Epithelial cell of prostate (primary cell): ENCODE results near the gene PHLDA1.

Experiments
- DNase-seq: peaks from one replicate; pipeline ENCODE4 v3.0.0-alpha.2; 2011; ENCODE audit warnings: low read depth, low spot score
- H3K27ac ChIP-seq: fragments of 450-650 bp; 2 replicates; pipeline ENCODE4 v1.5.1; 2017; ENCODE audit warnings: mild to moderate bottlenecking

The PHLDA1 gene

DNA sequence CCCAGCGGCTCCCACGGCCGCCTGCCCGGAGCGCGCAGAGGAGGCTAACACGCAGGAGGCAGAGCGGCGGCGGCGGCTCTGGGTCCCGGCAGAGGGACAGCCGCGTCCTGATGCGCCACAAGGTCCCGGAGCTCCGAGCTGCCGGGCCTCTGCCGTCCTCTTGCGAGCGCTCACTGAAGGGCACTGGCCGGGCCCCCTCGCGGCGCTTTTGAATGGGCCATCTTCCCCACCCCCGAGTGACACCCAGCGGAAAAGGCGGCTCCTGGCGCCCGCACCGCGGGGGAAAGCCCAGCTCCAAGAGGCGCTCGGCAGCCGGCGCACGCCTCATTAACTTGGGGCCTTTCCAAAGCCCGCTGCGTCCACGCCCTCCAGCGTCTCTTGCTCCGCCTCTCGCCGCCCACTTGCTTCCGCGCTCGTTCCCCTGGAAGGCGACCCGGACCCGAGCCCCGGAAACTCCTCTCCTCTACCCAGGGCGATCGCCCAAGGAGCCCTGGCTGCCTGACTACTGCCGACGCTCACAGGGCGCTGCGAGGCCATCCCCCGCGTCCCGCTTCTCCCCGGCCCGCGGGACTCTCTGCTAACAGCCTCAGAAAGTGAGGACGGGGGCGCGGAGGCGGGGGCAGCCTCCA, at the start of gene PHLDA1:
Gene PHLDA1, minus strand, starts transcription at position 363 of the 629 bp plus-strand sequence.
- H3K27ac ChIP-seq: peak within 1 kb of the TSS; percentile 100
- DNase-seq: peak; percentile 83

DNA sequence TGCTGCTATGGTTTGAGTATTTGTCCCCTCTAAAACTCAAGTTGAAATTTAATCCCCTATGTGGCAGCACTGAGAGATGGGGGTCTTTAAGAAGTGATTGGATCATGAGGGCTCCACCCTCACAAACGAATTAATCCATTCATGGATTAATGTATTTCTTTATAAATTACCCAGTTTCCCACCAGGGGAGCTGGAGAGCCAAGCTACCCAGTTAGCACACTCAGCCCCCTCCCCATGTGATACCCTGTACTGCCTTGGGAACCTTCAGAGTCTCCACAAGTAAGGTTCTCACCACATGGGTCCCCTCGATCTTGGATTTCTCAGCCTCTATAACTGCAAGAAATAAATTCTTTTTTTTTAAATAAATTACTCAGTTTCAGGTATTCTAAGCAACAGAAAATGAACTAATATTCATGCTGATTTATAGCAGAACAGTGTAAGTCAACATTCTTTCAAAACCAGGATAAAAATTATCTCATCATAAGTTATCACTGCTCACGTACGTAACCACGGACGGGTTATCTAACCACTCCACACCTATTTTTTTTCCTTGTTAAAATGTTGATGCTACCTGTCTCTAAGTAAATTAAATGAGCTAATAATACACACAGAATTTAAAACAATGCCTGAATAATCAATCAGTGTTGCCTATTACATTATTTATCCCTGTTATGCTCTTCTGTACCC, 49.3 kb upstream of the PHLDA1 start:
- H3K27ac ChIP-seq: no peak overlapping the region
- DNase-seq: no peak

DNA sequence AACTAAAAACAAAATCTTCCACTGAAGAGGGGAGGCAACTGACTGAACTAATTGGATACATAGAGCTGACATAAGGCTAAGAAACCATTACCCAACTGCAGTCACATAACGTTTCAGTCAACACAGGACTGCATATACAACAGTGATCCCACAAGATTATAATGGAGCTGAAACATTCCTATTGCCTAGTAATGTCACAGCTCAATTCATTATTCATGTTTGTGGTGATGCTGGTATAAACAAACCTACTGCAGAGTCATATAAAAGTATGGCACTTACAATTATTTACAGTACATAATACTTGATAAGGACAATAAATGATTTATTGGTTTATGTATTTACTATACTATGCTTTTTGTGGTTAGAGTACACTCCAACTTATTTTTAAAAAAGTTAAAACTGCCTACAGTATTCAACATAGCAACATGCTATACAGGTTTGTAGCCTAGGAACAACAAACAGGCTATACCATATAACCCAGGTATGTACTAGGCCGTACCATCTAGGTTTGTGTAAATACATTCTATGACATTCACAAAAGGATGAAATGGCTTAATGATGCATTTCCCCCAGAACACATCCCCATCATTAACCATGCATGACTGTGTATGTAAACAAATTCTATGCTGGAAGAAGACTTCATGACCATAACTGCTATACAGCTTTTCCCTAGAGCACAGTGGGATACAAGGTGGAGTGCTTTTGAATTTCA, 48.6 kb upstream of the PHLDA1 start:
- no peak overlapping the region for H3K27ac ChIP-seq
- no peak for DNase-seq

DNA sequence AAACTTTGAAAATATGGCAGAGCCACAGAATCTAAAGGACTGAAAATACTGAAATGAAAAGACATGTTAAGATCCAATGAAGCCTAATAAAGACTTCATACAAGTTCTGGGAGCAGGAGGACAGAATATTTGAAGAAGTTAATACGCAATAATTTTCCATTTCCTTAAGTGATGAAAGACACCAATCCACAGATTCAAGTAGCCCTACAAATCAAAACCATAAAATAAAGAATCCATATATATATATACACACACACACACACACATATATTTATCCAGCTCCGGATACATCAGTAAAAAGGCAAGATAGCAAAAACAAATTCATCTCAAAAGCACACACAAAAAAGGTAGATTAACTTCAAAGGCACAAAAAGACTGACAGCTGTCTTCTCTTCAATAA, 47.2 kb upstream of the PHLDA1 start:
- no peak for DNase-seq
- no peak overlapping the region for H3K27ac ChIP-seq

DNA sequence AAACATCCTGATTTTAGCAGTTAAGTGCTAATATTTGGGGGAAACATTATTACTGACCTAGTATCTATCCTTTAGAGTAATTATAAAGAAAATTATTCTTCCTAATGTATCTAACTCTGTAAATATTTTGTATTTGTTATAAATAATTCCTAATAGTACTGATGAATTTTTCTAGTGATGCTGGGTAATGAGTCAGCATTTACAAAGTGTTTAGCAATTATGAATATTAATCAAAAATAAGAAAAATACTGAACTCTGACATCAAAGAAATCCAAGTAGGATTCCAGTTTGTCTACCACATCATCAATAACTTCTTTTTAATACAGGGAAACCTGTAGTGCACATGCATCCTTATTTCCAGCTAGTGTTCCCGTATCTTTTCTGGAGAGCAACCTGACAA, 43.9 kb upstream of the PHLDA1 start:
- DNase-seq: no peak

DNA sequence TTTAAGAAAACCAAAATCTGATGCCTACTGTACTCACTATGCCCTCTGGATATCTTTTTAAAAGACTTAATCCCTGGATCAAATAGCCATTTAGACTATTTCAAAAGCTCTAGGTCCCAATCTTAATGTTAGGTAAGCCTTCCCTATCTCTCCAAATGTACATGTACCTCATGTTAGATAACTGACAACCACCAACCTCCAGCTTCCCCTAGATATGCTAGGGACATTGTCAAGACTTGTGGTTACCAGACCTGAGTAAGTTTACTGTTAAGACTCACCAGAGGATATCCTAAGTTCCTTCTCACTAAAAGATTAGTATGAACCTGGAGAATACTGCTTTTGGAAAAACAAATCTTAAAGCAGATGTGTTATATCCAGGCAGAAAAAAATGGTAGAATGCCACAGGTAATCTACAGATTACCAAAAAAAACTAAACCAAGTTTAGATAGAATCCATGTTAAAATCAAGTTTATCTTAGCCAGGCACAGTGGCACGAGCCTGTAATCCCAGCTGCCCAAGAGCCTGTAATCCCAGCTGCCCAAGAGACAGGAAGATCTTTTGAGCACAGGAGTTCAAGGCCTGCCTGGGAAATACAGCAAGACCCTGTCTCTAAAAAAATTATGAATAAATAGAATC, 43.2 kb upstream of the PHLDA1 start:
- no peak overlapping the region for H3K27ac ChIP-seq
- no peak for DNase-seq

More for the DNA sequence above, 43.9 kb upstream of the PHLDA1 start:
- H3K27ac ChIP-seq: no peak overlapping the region

DNA sequence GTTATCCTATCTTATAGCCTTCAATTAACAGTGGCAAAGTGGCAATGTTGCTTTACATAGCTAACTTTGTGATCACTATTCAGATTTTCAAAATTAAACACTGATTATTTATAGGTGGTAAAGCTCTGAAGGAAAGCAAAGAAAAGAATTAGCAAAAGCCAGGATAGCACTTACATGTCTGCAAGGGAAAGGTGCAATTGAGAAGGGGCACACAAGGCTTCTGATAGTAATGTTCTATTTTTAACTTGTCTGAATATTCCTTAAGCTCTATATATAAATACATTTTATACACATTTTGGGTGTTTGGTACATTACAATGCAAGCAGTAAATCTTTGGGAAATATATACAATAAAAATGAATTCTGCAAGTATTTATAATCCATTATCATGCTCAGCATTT, 42.0 kb upstream of the PHLDA1 start:
- H3K27ac ChIP-seq: no peak overlapping the region
- no peak for DNase-seq

DNA sequence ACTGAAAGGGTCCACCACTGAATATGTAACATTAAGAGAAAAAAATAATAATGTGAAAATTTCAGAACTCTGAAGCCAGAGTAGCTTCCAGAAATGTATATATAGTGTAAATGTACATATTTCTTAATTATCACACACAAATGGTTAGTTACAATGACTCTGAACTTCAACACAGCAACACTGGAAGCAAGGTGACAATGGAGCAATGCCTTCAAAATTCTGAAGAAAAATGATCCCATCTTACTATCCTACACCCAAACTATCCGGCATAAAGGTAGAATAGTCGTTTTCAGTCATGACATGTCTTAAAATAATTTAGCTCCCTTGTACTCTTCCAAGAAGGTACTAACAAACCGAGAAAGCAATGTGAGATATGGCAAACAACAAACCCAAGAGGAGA, 41.0 kb upstream of the PHLDA1 start:
- DNase-seq: no peak
- H3K27ac ChIP-seq: no peak overlapping the region

DNA sequence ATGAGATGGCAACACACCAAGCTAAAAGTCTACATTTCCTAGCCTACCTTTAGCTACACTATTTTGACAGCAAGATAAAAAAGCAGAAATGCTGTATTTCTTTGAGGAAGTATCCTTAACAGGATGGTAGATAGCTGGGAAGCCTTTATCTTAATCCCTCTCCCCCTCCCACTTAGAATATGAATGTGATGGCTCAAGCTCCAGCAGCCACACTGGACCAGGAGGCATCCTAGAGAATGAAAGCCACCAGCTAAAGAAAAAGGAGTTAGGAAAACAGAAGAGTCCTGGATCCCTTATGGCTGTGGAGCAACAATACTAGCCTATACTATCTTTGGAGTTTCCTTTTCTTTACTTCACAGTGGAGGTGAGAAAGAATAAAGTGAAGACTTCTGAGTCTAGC, 37.8 kb upstream of the PHLDA1 start:
- DNase-seq: no peak
- H3K27ac ChIP-seq: no peak overlapping the region

DNA sequence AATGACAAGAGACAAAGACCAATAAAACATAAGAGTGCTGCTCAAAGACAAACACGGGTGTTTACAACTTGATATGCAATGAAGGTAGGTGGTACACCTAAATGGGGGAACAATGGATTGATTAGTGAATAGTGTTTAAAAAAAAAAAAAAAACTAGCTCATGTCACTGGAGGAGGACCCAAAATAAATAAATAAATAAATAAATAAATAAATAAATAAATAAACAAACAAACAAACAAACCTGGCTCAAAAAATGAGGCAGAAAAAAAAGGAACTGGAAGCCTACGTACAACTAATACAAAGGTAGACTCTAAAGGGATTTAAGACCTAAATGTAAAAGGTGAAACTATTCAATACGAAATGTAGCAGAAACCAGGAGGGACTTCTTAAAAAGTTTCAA, 34.3 kb upstream of the PHLDA1 start:
- H3K27ac ChIP-seq: no peak overlapping the region
- no peak for DNase-seq

DNA sequence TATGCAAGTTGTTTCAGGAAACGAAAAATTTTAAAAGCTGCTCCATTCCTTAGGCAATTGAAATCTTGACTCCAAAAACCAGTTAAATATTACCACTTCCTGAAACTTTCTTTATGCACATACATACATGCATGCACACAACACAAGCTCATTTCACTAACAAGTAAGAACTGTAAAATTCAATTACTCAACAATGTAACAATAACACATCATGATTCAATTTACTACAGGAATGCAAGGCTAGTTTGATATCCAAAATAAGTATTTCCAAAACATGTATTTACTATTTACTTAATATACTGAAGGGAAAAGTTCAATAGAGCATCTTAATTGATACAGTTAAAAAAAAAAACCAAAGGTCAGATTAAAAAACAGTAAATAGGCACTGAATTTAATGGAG, 33.3 kb upstream of the PHLDA1 start:
- no peak overlapping the region for H3K27ac ChIP-seq
- DNase-seq: no peak

DNA sequence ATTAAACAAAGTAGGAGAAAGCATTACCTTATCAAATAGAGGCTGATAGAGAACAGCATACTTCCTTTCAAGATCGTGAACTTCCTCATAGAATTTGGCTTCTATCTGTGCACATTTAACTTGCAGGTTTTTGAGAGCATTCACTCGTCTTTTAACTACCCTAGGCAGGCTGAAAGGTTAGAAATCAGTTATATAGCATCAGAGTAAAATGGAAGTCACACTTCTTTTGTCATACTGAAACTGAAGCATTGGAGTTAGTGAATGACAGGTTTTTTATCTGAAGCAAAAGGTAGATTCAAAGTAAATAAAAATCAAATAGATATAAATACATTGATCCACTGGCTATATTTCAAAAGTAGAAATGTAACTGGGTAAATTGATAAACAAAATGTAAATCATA, 28.5 kb upstream of the PHLDA1 start:
- no peak overlapping the region for H3K27ac ChIP-seq
- no peak for DNase-seq

DNA sequence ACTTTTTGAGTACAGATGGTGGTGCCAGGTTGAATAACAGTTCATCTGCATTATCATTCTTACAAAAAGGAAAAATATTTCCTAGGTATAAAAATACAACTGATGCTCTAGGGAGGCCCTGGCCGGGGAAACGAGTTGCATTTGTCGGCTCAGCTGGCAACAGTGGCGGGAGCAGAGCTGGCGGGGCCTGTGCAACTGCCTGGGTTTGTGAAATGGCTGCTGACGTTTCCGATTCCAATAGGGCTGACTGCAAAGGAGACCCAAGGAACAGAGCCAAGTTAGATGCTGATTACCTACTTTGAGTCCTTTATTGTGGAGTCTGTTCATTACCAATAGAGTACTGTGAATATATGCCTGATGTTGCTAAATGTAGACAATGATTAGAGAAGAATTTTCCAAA, 25.8 kb upstream of the PHLDA1 start:
- DNase-seq: no peak
- no peak overlapping the region for H3K27ac ChIP-seq

DNA sequence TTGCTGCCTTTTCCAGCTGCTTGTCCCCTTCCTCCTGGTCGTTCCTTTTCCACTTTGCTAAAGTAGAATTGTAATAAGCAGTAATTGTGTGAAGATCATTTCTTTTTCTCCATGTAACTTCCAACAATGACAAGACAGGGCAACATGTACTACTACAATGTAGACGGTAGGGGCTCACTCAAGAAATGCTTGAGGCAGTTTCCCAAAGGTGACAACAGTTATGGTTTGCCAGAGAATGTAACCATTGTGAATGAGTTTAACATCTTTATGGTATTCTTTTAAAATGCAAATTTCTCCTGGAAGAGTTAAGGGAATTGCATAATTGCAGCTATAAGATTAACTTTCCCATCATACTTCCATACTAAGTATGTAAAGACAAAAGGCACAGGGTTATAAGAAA, 23.8 kb upstream of the PHLDA1 start:
- no peak for DNase-seq
- H3K27ac ChIP-seq: no peak overlapping the region

DNA sequence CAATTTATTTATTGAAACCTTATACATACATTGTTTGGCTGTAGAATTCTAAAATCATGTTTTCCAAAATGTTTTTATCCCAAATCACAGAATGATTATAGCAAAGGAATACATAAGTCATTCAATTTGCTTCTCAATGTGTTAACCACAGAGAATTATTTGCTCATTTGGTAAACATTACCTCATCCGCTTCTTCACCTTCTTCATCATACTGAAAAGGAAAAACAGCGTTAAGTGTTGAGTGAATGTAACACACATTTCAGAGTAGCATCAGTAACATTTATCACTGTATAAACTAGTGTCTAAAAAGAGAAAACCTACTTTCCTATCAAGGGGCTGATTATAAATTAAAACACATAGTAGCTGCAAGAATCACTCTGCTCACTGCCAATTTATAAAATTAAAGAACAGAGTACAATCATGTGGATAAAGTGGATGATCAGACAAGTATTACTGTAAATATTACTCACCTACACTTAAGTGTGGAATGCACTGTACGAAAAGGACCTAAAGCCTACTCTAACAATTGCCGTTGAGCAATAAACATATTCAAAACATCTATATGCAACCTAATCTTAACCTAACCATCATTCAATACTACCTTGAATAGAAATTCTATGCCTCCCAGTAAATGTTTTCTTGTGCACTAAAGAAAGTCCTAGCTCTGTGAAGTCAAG, 18.1 kb upstream of the PHLDA1 start:
- H3K27ac ChIP-seq: no peak overlapping the region
- no peak for DNase-seq

DNA sequence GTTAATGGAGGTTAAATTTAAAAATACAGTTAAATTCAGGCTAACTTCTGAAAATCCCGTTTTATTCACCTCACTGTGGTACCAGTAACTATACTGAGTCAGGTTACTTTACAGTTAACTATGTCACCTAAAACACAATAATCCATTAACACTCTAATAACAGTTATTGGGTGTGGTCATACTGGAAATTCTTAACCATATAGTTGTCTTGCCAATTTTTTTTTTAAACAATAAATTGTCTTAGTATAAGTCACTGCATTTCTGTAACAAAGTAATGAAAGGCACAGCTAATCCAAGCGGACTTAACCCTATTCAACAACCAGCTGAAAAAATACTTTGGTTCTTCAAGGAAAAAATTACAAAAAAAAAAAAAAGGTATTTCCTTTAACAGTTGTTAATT, 16.2 kb upstream of the PHLDA1 start:
- no peak for DNase-seq

DNA sequence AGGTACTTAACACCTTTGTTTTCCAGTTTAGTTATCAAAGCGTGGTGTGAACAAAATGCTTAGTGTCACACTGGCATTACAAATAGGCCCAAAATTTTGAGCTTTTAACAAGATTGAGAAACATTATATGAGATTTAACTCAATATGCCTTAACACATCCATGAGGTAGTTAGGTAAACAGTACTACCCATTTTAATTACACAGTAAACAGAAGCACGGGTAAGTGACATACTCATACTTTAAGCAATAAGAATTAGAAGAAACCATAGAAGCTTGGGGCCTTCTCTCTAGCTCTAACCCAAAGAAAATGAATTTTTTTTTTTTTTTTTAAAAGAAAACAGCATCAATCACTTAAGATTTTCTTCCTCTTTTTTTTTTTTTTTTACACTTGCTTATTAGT, 15.5 kb upstream of the PHLDA1 start:
- no peak for DNase-seq
- H3K27ac ChIP-seq: no peak overlapping the region

More for the DNA sequence above, 16.2 kb upstream of the PHLDA1 start:
- no peak overlapping the region for H3K27ac ChIP-seq

DNA sequence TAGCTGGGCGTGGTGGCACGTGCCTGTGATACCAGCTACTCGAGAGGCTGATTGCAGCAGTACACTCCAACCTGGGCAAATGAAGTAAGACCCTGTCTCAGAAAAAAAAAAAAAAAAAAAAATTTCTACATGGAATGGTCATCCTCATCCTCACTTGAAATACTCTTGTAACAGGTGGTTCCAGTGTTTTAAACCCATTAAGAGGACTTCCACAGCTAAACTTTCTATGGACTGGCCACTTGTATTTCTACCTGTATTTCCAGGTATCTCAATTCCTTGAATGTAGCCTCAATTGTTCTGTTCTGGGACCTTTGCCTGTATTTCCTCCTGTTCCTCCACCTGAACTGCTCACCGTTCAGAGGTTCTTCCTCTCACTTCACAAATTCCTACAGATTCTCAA, 11.8 kb upstream of the PHLDA1 start:
- no peak overlapping the region for H3K27ac ChIP-seq
- DNase-seq: no peak

DNA sequence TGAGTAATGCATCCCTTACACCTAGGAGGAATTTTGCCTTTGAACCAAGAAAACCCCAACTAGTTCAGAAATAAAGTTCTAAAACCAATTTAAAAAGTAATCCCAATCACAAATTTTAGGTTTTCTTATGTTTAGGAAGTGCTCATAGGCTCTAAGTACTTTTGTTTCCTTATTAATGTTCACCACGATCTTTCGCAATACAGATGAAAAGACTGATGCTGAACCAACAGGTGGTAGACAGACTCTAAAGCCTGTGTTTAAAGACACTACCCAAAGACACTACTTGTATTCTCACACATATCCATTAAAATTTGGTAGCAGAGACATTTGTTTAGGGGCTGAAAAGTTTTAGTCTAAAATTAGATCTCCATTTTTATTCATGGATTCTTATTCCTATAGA, 10.6 kb upstream of the PHLDA1 start:
- DNase-seq: no peak
- H3K27ac ChIP-seq: no peak overlapping the region

DNA sequence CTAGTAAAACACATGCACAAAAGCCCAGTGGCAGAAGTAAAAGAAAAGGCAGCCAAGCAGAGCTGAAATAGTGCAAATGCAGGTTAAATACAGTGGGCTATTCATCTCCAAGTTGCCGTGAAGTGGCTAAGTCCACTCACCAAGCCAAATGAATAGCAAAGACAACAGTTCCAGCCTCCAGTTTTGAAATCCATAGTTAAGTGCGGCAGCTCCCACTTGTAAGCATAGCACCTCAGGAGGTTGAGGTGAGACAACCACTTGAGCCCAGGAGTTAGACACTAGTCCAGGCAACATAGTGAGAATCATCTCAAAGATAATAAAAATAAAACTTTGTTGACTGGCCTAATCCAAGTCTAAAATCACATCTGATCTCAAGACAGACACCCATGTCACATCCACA, 9.8 kb upstream of the PHLDA1 start:
- no peak for DNase-seq
- no peak overlapping the region for H3K27ac ChIP-seq

DNA sequence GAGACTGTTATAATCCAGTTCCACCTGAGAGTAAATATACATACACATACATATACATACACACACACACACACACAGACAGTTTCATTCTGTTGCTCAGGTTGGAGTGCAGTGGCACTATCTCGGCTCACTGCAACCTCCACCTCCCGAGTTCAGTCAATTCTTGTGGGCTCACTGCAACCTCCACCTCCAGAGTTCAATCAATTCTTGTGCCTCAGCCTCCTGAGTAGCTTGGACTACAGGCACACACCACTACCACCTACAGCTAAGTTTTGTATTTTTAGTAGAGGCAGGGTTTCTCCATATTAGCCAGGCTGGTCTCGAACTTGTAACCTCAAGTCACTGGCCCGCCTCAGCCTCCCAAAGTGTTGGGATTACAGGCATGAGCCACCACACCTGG, 8.9 kb upstream of the PHLDA1 start:
- DNase-seq: no peak
- H3K27ac ChIP-seq: no peak overlapping the region
